Measurements from ENCODE around the gene SMCO1.
"Not testable (repeated sequence)": the region's sequence is repeated elsewhere in the genome, so short reads cannot be mapped to it uniquely, and the experiment has no call there.

The SMCO1 gene

DNA sequence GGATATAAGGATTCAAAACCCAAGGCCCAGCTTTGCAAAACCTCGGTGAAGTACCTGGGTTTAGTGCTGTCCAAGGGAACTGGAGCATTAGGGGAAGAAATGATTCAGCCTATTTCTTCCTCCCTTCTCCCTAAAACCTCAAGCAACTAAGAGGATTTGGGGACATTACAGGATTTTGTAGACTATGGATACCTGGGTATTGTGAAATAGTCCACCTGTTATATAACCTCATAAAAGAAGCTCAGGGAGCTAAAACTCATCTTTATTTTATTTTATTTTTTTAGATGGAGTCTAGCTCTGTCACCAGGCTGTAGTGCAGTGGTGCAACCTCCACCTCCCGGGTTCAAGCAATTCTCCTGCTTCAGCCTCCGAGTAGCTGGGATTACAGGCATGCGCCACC is 8.7 kb upstream of the SMCO1 start:
- DNase-seq = no peak

DNA sequence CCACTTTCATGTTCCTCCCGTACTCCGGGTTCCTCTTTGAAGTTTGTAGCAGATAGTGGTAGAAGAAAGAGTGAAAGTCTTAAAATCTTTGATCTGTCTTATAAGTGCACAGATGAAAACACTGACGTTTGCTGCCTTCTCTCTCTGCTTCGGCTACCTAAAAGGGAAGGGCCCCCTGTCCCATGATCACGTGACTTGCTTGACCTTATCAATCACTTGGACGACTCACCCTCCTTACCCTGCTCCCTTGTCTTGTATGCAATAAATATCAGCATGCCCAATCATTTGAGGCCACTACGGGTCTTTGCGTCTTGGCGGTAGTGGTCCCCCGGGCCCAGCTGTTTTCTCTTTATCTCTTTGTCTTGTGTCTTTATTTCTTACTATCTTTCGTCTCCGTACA is 6.1 kb upstream of the SMCO1 start:
- not testable (repeated sequence) for DNase-seq

DNA sequence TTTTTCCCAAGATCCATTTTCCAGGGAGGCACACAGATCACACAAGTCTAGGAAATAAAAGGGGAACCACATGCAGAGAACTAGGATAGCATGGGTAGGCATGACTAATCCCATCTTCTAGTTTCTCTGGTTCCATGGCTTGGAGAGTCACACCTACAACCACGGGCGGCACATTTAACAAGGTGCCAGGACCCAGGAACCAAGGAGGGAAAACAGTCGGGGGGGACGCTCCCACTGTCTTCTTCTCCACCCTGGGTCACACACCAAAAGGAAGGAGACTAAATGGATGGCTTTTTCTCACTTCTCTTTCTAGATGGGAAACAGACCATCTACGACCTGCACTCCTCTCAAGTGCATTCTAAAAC is 4.6 kb upstream of the SMCO1 start:
- DNase-seq = no peak

DNA sequence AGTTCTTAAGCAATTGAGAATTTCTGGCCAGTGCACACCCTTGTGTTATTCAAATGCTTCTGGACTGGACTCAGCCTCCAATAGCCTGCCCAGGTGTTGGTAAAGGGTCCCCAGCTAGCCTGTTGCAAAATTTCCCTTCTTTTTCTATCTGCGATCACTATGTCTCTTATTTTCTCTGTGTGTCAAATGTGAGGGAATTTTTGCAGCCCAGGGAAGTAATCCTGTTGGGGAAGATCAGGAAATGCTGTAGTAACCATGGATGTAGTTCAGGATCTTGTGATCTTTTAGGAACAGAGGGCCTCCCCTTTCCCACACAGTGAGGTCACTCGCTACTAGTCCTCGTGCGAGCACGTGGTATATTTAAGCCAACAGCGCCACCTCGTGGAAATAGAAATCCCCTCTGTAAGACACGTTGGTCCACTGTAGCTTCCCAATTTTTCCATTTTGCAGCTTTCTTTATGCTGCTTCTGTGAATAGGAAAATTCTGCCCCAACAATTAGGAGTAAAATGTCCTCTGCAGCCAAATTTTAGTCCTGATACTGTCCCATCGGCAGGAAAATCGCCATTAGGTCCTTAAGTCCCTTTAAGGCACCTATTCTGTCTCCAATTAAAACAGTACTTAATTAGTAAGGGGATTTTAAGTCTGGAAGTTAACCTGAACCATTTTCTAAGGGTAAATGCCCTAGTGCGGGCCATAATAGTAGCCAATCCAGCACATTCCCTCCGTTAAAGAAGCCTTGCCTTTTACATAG is 4.0 kb upstream of the SMCO1 start:
- DNase-seq = peak in 7 of 56 donors; percentile 5 to 43 (median 11)

DNA sequence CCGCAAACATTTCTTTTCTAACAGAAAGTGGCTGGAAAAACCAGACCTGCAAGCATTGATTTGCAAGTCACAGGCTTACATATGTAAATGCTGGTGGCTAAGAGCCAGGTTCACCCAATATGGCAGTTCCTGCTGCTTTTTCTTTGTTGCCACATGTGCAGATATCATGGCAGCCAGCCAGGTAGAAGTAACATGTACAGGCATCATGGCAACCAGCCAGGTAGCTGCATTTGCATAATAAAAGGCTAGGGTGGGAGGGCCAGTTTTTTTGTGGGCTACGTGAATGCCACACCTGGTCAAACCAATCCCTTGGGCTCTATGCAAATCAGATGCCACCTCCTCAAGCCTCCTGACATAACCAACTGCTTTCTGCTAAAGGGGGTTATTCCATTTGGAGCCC is 2.8 kb upstream of the SMCO1 start:
- no peak for DNase-seq

DNA sequence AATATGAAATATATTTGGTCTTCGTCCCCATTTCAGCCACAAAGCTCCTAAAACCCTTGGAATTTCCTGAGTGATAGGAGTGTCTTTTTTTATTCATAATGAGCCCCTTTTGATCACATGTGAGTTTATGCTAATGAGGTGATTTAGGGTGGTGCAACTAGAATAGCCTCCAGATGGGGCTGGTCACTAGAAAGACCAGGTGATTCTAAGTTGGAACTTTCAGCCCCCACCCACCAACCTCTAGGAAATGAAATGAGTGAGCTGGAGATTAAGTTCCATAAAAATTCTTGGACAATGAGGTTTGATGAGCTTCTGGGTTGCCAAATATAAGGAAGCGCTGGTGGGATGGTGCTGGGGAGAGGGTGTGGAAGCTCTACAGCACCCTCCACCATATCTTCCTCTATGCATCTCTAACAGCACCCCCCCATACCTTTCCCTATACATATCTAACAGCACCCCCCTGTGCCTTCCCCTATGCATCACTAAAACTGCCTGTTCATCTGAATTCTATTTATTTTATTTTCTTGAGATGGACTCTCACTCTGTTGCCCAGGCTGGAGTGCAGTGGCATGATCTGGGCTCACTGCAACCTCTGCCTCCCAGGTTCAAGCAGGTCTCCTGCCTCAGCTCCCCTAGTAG is 2.1 kb upstream of the SMCO1 start:
- no peak for DNase-seq

DNA sequence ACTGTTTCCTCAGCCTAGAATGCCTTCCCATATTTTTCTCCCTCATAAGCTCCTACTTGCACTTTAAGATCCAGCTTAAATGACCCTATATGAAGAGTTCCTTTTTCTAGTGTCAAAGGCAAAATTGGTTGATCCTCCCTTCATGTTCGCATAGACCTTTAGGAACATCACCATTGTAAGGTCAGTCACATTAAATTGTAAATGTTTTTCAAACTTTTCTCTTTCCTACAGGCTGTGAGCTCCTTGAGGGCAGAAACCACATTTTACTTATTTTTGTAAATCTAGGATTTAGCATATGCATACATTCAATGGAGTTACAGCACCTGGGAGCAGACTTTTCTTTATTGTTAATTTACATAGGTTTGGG is 813 bp downstream of the SMCO1 start:
- DNase-seq = no peak

DNA sequence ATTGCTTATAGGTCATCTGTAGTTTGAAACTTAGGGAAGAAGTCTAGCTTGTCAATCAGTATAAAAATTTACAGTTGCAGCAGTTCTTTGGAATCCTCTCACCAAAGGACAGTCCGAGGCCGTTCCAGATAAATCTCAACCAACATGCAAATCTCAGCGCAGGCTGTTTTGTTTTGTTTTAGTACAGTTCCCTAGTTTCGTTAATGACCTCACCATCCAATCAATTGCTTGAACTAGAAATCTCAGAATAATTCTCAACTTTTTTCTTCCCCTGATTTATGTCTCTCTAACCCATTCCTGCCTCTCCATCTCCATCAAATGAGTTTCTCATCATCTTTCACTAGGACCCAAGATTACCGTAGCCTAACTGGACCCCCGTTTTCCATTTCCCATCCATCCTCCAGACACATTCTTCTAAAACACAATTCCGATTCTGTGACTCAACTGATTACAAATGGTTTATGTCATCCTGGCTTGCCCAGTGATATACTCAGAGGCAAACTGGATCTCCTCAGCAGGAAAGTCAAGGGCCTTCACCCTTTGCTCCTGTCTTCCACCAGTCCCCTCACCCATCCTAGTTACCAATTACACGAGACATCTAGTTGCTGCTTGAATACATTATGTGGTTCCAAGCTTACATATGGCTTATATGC is 1.3 kb downstream of the SMCO1 start:
- DNase-seq = no peak

DNA sequence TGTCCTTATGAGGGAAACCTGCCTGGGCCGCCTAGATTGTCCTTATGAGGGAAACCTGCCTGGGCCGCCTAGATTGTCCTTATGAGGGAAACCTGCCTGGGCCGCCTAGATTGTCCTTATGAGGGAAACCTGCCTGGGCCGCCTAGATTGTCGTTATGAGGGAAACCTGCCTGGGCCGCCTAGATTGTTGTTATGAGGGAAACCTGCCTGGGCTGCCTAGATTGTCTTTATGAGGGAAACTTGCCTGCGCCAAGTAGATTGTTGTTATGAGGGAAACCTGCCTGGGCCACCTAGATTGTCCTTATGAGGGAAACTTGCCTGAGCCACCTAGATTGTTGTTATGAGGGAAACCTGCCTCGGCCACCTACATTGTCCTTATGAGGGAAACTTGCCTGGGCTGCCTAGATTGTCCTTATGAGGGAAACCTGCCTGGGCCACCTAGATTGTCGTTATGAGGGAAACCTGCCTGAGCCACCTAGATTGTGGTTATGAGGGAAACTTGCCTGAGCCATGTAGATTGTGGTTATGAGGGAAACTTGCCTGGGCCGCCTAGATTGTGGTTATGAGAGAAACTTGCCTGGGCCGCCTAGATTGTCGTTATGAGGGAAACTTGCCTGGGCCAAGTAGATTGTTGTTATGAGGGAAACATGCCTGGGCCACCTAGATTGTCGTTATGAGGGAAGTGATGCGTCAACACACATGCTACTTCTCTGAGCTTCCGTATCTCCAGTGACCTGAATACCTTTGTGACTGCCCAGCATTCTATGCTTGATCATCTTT is 3.3 kb downstream of the SMCO1 start:
- DNase-seq = not testable (repeated sequence)

DNA sequence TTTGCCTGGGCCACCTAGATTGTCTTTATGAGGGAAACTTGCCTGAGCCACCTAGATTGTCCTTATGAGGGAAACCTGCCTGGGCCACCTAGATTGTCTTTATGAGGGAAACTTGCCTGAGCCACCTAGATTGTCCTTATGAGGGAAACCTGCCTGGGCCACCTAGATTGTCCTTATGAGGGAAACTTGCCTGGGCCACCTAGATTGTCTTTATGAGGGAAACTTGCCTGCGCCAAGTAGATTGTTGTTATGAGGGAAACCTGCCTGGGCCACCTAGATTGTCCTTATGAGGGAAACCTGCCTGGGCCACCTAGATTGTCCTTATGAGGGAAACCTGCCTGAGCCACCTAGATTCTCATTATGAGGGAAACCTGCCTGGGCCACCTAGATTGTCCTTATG is 4.0 kb downstream of the SMCO1 start:
- not testable (repeated sequence) for DNase-seq

DNA sequence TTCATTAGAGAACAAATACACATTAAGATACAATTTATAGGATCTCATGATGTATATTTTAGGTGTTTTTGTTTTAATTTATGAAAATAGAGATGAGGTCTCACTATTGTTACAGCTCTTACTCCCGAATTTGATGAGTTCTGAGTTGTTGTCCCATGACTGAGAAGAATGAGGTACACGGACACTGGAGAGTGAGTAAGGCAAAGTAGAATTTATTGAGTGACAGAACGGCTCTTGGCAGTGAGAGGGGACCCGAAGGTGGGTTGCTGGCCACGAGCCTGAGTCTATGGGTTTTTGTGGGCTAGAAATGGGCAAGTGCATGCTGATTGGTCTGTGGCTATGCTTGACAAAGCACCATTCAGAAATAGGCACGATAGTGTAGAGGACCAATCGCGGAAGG is 8.5 kb downstream of the SMCO1 start:
- no peak for DNase-seq

DNA sequence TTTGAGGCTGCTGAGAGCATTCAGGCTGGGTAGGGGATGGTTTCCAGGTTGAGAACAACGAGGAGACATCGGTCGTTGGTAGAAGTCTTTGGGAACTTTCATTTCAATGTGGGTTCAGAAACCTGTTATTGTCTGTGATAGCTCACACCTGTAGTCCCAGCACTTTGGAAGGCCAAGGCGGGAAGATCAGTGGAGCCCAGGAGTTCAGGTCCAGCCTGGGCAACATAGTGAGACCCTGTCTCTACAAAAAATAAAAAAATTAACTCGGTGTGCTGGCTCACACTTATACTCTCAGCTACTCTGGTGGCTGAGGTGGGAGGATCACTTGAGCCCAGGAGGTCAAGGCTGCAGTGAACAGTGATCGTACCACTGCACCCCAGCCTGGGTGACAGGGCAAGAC is 10.6 kb downstream of the SMCO1 start:
- no peak for DNase-seq

DNA sequence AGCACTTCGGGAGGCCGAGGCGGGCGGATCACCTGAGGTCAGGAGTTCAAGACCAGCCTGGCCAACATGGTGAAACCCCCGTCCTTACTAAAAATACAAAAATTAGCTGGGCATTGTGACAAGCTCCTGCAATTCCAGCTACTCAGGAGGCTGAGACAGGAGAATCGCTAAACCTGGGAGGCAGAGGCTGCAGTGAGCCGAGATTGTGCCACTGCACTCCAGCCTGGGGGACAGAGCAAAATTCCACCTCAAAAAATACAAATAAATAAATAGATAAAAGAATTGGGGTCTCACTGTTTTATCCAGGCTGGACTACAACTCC is 11.1 kb downstream of the SMCO1 start:
- DNase-seq = not testable (repeated sequence)

DNA sequence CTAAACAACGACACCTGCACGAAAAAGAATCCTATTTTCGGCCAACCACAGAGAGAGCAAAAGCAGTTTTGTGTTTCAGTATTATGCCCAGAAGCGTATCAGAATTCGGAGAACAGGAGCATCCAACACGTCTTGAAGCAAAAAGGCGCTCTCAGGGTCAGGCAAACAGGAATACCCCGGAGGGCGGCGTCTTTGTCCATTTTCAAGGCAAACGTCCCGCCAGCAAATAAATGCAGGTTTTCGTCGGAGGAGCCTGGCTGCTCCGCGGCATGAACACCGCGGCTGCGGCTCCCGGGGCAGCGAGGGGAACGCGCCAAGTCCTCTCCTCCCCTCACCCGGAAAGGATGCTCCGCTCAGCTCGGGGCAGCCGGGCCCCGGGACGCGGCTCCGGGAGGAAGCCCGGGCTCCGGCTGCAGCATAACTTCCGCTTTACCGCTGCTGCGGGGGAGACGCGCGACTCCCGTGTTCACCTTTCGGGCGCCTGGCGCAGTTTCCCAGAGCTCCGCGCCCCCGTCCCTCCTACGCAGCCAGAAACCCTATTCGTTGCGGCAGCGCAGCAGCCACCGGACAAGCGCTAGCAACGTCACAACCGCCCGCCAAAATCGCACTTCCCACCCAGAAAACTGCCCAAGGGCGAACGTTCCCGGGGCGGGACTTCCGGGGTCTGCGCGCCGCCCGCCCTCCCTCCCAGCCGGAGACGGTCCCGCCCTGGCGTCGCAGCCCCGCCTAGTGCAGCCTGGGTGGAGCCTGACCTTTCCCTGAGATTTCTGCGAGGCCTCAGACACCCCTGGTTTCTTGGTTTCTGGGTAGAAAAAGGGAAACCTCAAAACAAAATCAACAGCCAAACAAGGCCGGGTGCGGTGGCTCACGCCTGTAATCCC is 11.7 kb downstream of the SMCO1 start, which contains the start of gene RNF168:
Gene RNF168, minus strand, starts transcription at position 573 of the 881 bp plus-strand sequence. CDS start 595 bp downstream, outside the sequence.
- peak; percentile 51 to 96 (median 88) for DNase-seq

DNA sequence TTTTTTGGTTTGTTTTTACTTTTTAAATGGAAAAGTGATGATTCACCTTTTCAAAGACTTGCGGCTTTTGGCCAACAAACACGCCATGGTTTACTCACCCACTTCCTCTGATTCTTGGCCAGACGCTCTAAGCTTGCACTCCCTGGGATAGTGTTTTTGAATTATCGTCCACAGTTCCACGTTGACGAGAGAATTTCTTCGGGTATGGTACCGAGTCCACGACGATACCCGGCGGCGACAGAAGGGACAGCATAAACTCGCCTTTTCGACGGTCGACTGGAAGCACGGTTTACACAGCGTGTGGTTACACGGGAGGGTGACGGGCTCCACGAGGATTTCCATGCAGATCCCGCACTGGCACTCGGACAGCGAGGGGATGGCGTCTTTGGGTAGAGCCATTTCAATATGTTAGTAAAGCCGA is 12.4 kb downstream of the SMCO1 start:
- DNase-seq = peak in 34 of 56 donors; percentile 4 to 59 (median 28)

DNA sequence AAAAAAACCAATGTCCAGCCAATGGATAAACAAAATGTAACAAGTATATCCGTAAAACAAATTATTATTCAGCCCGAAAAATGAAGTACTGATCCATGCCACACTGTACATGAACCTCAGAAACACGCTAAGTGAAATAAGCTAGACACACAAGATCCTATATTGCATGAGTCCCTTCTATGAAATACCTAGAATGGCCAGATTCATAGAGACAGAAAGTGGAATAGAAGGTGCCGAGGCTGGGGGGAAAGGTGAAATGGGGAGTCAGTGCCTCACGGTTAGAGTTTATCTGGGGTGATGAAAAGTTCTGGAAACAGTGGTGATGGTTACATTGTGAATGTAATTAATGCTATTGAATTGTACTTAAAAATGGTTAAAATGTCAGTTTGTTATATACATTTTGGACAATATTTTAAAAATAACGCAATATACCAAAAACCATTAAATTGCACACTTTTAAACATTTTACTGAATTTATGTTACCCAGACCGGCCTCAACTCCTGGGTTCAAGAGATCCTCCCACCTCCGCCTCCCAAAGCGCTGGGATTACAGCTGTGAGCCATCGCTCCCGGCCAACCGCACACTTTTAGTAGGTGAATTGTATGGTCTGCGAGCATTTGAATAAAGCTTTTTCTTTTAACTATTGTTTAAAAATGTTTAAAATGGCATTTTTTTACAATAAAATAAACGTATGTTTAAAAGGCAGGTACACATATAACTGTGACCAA is 13.7 kb downstream of the SMCO1 start:
- DNase-seq = no peak

DNA sequence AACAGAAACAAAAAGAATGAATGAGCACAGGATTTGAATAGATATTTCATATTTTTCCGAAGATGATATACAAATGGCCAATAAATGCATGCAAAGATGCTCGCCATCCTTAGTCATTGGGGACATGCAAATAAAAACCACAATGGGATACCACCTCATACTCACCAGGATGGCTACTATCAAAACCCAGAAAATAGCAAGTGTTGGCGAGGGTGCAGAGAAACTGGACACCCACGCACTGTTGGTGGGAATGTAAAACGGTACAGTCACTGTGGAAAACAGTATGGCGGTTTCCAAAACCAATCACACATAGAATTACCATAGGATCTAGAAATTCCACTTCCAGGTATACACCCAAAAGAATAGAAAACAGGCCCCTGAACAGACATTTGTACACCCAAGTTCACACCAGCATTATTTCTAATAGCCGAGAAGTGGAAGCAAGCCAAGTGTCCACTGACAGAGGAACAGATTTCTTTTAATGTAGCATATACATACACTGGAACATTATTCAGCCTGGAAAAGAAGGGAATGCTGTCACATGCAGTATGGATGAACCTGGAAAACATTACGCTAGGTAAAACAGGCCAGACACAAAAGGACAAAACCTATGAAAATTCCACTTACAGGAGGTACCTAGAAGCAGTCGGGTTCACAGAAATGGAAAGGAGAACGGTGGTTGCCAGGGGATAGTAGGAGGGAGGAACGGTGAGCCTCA is 15.2 kb downstream of the SMCO1 start:
- DNase-seq = no peak

DNA sequence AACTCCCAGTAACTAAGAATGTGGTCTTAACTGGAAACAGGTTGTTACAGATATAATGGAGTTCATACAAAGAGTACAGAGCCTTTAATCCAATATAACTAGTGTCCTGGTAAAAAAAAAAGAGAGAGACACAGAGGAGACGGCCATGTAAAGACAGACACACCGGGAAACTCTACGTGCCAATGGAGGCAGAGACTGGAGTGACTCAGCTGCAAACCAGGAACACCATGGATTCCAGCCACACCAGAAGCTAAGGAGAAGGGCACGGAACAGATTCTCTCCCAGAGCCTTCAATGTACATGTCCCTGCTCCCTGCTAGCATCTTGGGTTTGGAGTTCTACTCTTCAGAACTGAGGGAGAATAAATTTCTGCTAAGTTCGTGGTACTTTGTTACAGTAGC is 16.1 kb downstream of the SMCO1 start:
- no peak for DNase-seq

DNA sequence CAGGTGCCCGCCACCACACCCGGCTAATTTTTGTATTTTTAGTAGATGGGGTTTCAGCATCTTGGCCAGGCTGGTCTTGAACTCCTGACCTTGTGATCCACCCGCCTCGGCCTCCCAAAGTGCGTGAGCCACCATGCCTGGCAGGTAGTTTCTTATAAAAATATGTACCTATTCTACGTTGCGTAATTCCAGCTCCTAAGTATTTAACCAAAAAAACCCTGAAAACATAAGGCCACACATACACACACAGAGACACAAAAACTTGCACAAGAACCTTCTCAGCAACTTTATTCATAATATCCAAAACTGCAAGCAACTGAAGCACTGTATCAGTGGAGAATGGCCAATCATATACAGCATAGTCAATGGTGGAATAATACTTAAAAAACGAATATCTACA is 16.8 kb downstream of the SMCO1 start:
- DNase-seq = no peak

DNA sequence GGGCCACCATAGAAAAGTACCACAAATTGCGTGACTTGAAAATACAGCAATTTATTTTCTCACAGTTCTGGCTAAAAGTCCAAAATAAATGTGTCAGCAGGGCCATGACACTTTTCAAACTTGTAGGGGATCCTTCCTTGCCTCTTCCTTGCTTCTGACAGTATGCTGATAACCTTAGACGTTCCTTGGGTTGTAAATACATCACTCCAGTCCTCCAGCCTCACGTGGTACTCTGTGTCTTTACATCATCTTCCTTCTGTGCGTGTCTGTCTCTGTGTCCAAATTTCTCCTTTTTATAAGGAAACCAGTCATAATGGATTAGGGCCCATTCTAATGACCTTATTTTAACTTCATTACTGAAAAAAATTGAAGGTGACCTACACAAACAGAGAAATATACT is 19.0 kb downstream of the SMCO1 start:
- no peak for DNase-seq
